LNCAP (cell line): ENCODE data around the gene REXO4.

ENCODE experiments used
- TF ChIP-seq, protein P1 (sequence below): fragments of 450-650 bp; IDR thresholded peaks from 2 replicates; pipeline ENCODE4 v1.5.1; 2017; ENCODE audit warnings: mild to moderate bottlenecking

The REXO4 gene

DNA sequence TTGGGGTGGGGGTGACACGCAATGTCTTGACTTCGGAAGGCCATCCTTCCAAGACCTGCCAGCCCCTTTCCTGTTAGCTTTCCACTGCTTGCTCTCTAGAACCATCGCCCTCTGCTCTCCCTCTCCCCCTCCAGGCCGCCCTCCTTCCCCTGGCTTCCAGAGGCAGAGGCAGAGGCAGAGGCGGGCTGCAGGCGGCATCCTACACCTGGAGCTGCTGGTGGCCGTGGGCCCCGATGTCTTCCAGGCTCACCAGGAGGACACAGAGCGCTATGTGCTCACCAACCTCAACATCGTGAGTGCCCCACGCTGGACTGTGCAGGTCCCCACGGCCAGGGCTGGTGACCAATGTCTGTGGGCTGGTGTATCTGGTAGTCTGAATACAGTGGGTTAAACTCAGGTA is 6.4 kb upstream of the REXO4 start:
- TF ChIP-seq, protein P1, sequence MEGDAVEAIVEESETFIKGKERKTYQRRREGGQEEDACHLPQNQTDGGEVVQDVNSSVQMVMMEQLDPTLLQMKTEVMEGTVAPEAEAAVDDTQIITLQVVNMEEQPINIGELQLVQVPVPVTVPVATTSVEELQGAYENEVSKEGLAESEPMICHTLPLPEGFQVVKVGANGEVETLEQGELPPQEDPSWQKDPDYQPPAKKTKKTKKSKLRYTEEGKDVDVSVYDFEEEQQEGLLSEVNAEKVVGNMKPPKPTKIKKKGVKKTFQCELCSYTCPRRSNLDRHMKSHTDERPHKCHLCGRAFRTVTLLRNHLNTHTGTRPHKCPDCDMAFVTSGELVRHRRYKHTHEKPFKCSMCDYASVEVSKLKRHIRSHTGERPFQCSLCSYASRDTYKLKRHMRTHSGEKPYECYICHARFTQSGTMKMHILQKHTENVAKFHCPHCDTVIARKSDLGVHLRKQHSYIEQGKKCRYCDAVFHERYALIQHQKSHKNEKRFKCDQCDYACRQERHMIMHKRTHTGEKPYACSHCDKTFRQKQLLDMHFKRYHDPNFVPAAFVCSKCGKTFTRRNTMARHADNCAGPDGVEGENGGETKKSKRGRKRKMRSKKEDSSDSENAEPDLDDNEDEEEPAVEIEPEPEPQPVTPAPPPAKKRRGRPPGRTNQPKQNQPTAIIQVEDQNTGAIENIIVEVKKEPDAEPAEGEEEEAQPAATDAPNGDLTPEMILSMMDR: no peak

DNA sequence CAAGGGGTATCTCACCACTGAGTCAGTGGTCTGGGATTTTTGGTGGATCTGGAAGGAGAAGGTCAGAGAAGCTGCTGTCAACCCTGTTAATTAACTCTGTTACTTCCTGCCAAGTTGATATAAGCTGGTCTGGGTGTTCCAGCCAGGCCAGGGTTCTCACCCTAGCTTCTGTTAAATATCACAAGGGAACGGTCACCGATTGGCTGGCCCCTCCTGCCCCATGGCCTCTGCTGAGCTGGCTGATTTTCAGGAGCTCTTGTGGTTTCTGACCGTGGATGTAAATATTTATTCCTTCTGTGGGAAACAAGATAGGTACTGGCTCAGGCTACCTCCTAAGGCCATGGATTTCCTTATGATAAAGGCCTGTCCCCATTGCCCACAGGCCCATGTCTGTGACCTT is 5.4 kb upstream of the REXO4 start:
- TF ChIP-seq, protein P1: no peak

DNA sequence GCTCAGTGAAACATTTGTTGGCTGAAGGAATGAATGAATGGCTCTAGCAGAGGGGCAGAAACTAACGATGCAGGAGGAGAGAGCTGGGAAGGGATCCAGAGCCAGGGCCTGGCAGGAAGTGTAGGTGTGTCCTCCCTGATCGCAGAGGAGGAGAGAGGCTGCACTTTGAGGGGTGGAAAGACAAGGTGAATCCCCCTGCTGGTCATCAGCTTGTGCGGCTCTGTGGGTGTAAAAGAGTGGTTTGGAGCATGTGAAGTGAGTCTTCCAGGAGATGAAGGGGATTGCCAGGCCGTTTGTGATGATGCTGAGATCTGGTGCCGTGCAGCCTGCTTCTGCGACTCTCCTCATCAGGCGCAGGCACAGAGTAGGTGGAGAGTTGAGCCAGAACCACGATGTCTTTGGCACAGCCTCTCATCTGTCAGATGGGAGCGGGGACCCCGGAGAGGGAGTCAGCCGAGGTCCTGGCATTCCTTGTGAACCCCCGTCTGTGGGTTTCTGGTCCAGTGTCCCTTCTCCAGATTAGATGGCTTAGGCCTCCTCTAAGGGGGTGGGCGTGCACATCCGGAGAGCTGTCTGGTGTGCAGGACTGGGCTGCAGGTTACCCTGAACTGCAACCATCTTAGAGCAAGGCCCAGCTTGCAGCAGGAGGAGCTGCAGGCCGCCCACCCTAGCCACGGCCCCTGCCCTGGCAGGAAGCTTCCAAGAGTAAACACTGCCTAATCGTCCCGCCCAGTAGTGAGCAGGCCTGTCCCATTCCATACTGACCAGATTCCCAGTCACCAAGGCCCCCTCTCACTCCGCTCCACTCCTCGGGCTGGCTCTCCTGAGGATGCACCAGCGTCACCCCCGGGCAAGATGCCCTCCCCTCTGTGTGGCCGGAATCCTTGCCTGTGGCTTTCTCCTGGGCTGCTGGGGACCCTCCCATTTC is 4.1 kb upstream of the REXO4 start, which contains the start of gene ADAMTS13:
Gene ADAMTS13, plus strand, starts transcription at position 753 of the 928 bp plus-strand sequence. Its CDS starts 77 bp downstream, at position 830.
- TF ChIP-seq, protein P1: no peak

DNA sequence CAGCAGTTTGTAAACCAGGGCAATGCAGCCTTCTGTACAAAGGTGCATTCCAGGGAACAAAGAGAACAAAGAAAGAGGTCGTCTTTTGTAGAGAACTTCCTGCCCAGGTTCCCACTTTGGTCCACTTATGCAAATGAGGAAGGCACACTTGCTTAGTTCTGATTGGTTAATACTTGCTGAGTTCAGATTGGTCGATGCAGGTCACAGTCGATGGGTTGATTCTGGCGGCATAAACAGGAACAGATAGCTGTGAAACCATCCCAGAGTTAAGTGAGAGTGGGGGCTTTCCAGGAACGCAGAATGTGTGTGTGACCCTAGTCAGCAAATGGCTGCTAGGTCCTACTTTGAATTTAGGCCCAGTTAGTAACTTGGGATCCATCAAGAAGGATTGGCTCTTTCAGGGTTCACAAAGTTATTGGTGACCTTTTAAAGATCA is 2.6 kb upstream of the REXO4 start:
- TF ChIP-seq, protein P1: no peak

DNA sequence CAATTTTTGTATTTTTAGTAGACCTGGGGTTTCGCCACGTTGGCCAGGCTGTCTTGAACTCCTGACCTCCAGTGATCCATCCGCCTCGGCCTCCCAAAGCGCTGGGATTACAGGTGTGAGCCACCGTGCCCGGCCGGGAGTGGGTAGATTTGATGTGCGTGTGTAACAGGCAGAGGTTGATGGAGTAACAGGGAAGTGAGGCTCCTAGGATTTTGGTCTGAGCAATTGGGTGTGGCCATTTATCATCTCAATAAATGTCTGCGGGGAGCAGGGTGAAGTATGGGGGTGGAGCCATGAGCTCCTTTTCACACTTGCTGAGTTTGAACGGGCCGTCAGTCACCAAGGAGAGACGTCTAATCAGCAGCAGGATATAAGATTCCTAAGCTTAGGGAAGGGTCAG is 1.2 kb upstream of the REXO4 start:
- TF ChIP-seq, protein P1: no peak

DNA sequence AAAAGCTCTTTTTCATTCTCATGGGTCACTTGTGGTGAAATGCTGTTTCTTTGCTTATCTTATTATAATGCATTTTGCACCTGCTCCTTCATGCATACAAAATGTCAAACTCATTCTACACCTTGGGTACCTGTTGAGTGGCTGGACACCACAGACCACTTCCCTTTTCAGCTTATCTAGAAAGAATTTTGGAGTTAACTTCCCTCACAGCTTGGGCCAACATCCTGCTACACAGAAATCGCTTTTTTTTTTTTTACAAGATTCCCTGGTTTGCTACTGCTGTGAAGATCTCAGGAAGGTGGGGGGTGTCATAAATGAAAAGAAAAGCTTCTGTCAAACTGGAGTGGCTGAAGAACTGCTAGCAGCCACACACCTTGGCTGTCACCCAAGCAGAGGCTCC is 2.6 kb downstream of the REXO4 start:
- TF ChIP-seq, protein P1: no peak

DNA sequence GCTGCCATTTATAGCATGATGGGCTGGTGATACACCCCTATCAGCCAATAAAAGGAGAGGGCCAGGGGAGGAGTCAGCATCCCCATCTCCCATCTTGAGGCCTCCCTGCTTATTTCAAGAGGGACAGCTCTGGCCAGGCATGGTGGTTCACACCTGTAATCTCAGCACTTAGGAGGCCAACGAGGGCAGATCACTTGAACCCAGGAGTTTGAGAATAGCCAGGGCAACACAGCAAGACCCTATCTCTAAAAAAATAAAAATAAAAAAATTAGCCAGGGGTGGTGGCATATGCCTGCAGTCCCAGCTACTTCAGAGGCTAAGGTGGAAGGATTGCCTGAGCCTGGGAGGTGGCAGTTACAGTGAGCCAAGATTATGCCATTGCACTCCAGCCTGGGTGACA is 9.8 kb downstream of the REXO4 start:
- TF ChIP-seq, protein P1: no peak
